Measurements from ENCODE around the gene RBM10. TPM values are rescaled to one million over a fixed set of nuclear protein-coding genes. Genes with fewer than 3 reads are reported as not detected.

The RBM10 gene
- total and polyA plus RNA-seq, 2 donors (not counting 1 experiment from before 2014, with no cell fraction given): 48.7 to 51.6 TPM

- TF ChIP-seq CTCF (IDR thresholded peaks at IDR 0.05): no peak
- no peak for TF ChIP-seq EZH2 (IDR thresholded peaks at IDR 0.05; ENCODE audit: borderline replicate concordance, insufficient read depth, low read depth, low read length, poor library complexity, severe bottlenecking)
- ChIA-PET POLR2A (interaction anchor here (0.5 to 0.6 kb wide), 2 partner anchors 203 to 1899 kb away, joined by 4 to 5 read pairs; no protein-coding TSS in a partner anchor), CTCF (no interaction called here)
- H3K27me3 ChIP-seq (replicated peaks in 1 of 4; ENCODE audit: control extremely low read depth in 1 of 4, control insufficient read depth in 3 of 4, insufficient read depth in 4 of 4, low read length in 3 of 4): no peaks in the 10 kb centered on the region
- no peak overlapping the region for H3K9ac ChIP-seq (ENCODE audit: low read length)
- ATAC-seq (ENCODE audit: low read depth): no peak
- H3K79me2 ChIP-seq (ENCODE audit: control insufficient read depth, insufficient read depth, low read length): peaks cover 43% of the 10 kb centered on the region
- no peak overlapping the region for H3K4me3 ChIP-seq (ENCODE audit: control extremely low read depth in 1 of 5, extremely low read depth in 1 of 5, insufficient read depth in 1 of 5, low read depth in 2 of 5, low read length in 4 of 5)
- H2AFZ ChIP-seq (ENCODE audit: insufficient read depth, low read depth, low read length, poor library complexity, severe bottlenecking): no peak overlapping the region
- 94% methylated on average over 6 of the region's 34 CpGs for WGBS (ENCODE audit: insufficient coverage)
- peaks cover 1% of the 10 kb centered on the region for H3K4me1 Mint-ChIP-seq
- H3K4me3 Mint-ChIP-seq: no peak overlapping the region
- peaks cover 0 to 36% of the 10 kb centered on the region in 2 experiments for H3K36me3 ChIP-seq (replicated peaks in 1 of 2; ENCODE audit: control extremely low read depth in 1 of 2, control insufficient read depth in 1 of 2, extremely low read depth in 1 of 2, insufficient read depth in 2 of 2, low read length in 1 of 2)
- H3K27ac ChIP-seq (ENCODE audit: low read length in 2 of 2): no peak overlapping the region
- H3K9me3 Mint-ChIP-seq (ENCODE audit: insufficient read depth): no peaks in the 10 kb centered on the region
- no peaks in the 10 kb centered on the region for H3K9me3 ChIP-seq (ENCODE audit: control extremely low read depth in 1 of 3, control insufficient read depth in 2 of 3, insufficient read depth in 1 of 3, low read length in 2 of 3)
- H3K4me2 ChIP-seq (replicated peaks; ENCODE audit: low read depth, low read length, poor library complexity, severe bottlenecking): no peak overlapping the region
- H3K27ac Mint-ChIP-seq: no peak overlapping the region
- H3K4me1 ChIP-seq (ENCODE audit: control insufficient read depth in 2 of 2, insufficient read depth in 2 of 2, low read length in 2 of 2): no peaks in the 10 kb centered on the region
- no peak for DNase-seq
- intact Hi-C loops (cut with micrococcal nuclease): no loop called here
- H4K20me1 ChIP-seq (ENCODE audit: control insufficient read depth, insufficient read depth, low read length, poor library complexity, severe bottlenecking): peaks cover 22% of the 10 kb centered on the region
- no peaks in the 10 kb centered on the region for H3K27me3 Mint-ChIP-seq
These were observed 26.1 kb downstream of the RBM10 start for GRCh38 chrX:47170861-47171692.

- Mint-ChIP-seq H3K9me3 (ENCODE audit: insufficient read depth) (no peaks in the 10 kb centered on the region), H3K4me3 (no peak overlapping the region), H3K27me3 (no peaks in the 10 kb centered on the region), H3K27ac (no peak overlapping the region), H3K4me1 (no peaks in the 10 kb centered on the region)
- H3K79me2 ChIP-seq (ENCODE audit: control insufficient read depth, insufficient read depth, low read length): peaks cover 35% of the 10 kb centered on the region
- H3K27me3 ChIP-seq (replicated peaks in 1 of 4; ENCODE audit: control extremely low read depth in 1 of 4, control insufficient read depth in 3 of 4, insufficient read depth in 4 of 4, low read length in 3 of 4): no peaks in the 10 kb centered on the region
- 100% methylated on average over 1 of the region's 2 CpGs for WGBS (ENCODE audit: insufficient coverage)
- no peak for ATAC-seq (ENCODE audit: low read depth)
- no peaks in the 10 kb centered on the region for H3K4me1 ChIP-seq (ENCODE audit: control insufficient read depth in 2 of 2, insufficient read depth in 2 of 2, low read length in 2 of 2)
- H3K27ac ChIP-seq (ENCODE audit: low read length in 2 of 2): no peak overlapping the region
- H2AFZ ChIP-seq (ENCODE audit: insufficient read depth, low read depth, low read length, poor library complexity, severe bottlenecking): no peak overlapping the region
- peaks cover 22% of the 10 kb centered on the region for H4K20me1 ChIP-seq (ENCODE audit: control insufficient read depth, insufficient read depth, low read length, poor library complexity, severe bottlenecking)
- no peak overlapping the region for H3K9ac ChIP-seq (ENCODE audit: low read length)
- TF ChIP-seq CTCF (IDR thresholded peaks at IDR 0.05): no peak
- TF ChIP-seq EZH2 (IDR thresholded peaks at IDR 0.05; ENCODE audit: borderline replicate concordance, insufficient read depth, low read depth, low read length, poor library complexity, severe bottlenecking): no peak
- DNase-seq: no peak
- ChIA-PET CTCF (no interaction called here), POLR2A (interaction anchor here (0.6 kb wide), 1 partner anchor 202 kb away, joined by 5 read pairs; no protein-coding TSS in a partner anchor)
- no peak overlapping the region for H3K4me2 ChIP-seq (replicated peaks; ENCODE audit: low read depth, low read length, poor library complexity, severe bottlenecking)
- H3K36me3 ChIP-seq (replicated peaks in 1 of 2; ENCODE audit: control extremely low read depth in 1 of 2, control insufficient read depth in 1 of 2, extremely low read depth in 1 of 2, insufficient read depth in 2 of 2, low read length in 1 of 2): peaks cover 0 to 40% of the 10 kb centered on the region in 2 experiments
- H3K9me3 ChIP-seq (ENCODE audit: control extremely low read depth in 1 of 3, control insufficient read depth in 2 of 3, insufficient read depth in 1 of 3, low read length in 2 of 3): no peaks in the 10 kb centered on the region
- no peak overlapping the region for H3K4me3 ChIP-seq (ENCODE audit: control extremely low read depth in 1 of 5, extremely low read depth in 1 of 5, insufficient read depth in 1 of 5, low read depth in 2 of 5, low read length in 4 of 5)
- intact Hi-C loops (cut with micrococcal nuclease): no loop called here
These were observed 27.0 kb downstream of the RBM10 start for GRCh38 chrX:47171996-47172395.
